22Rv1 (cell line): ENCODE data around the gene BCAS1.

Source experiments
- ZFX ChIP-seq: fragments of 450-650 bp; IDR thresholded peaks from 2 replicates; pipeline ENCODE4 v1.6.1; 2017; ENCODE audit warnings: antibody characterized with exemption, borderline replicate concordance
- TF ChIP-seq, protein P1 (sequence below): fragments of 450-650 bp; IDR thresholded peaks from 2 replicates; pipeline ENCODE4 v1.5.1; 2017; ENCODE audit warnings: mild to moderate bottlenecking

DNA sequence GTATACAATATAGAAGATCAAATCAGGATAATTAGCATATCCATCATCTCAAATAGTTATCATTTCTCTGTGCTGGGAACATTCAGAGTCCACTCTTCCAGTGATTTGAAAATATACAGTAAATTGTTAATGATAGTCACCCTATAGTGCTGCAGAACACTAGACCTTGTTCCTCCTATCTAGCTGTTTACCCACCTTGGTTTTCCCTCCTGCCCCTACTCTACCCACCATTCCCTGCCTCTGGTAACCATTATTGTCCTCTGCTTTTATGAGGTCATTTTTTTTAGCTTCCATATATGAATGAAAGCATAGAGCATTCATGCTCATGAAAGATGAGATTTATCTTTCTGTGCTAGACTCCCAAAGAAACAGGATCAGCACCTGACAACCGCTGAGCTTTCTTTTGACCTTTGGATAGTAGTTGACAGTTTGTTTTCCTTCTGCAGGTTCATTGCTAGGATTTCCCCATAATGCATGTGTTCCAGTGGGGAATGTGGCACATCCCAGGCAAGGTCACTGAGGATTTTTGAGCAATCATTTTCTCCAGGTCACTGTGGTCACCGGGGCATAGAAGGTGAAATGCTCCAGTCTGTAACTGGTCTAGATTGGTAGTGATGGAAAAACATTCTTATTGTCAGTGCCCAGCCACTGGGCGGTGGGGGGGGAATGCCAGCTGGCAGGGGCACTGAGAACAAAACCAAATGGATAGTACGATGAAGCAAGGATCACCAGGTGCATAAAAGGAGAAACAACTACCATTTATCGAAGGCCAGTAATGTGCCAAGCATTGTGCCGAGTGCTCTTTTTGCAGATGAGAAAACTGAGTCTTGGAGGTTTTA lies 33.6 kb upstream of the BCAS1 start:
- TF ChIP-seq, protein P1, sequence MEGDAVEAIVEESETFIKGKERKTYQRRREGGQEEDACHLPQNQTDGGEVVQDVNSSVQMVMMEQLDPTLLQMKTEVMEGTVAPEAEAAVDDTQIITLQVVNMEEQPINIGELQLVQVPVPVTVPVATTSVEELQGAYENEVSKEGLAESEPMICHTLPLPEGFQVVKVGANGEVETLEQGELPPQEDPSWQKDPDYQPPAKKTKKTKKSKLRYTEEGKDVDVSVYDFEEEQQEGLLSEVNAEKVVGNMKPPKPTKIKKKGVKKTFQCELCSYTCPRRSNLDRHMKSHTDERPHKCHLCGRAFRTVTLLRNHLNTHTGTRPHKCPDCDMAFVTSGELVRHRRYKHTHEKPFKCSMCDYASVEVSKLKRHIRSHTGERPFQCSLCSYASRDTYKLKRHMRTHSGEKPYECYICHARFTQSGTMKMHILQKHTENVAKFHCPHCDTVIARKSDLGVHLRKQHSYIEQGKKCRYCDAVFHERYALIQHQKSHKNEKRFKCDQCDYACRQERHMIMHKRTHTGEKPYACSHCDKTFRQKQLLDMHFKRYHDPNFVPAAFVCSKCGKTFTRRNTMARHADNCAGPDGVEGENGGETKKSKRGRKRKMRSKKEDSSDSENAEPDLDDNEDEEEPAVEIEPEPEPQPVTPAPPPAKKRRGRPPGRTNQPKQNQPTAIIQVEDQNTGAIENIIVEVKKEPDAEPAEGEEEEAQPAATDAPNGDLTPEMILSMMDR: peak; percentile 73
- TF ChIP-seq ZFX: no peak
